Neural cell (in vitro differentiated cells): ENCODE data around the gene LZTS2. TPM values are rescaled to one million over a fixed set of nuclear protein-coding genes. Genes with fewer than 3 reads are reported as not detected.

Experiments used
- H2AFZ ChIP-seq: fragments of 200-600, 300-800 bp; sonication (generic), shearing (Covaris generic); 2 replicates; pipeline ENCODE4 v1.6.0; 2014; ENCODE audit warnings: low read depth, mild to moderate bottlenecking, antibody characterized with exemption, low read length, moderate library complexity
- H3F3A ChIP-seq: fragments of 200-600 bp; shearing (Covaris generic); 2 replicates; pipeline ENCODE4 v1.6.1; 2016; ENCODE audit warnings: mild to moderate bottlenecking, moderate library complexity, mixed read lengths, antibody characterized with exemption, low read length; ENCODE audit not compliant: insufficient read depth, poor library complexity, severe bottlenecking
- H3K27ac ChIP-seq: fragments of 200-600, 300-800 bp; sonication (generic), shearing (Covaris generic); 2 replicates; pipeline ENCODE4 v1.5.1; 2014; ENCODE audit warnings: mild to moderate bottlenecking, low read length, moderate library complexity
- H3K27me3 ChIP-seq: fragments of 300-800, 200-600 bp; sonication (generic), shearing (Covaris generic); 2 replicates; pipeline ENCODE4 v1.6.0; 2014; ENCODE audit warnings: mild to moderate bottlenecking, low read depth, low read length, moderate library complexity; ENCODE audit not compliant: insufficient read depth
- H3K36me3 ChIP-seq: fragments of 300-800, 200-600 bp; sonication (generic), shearing (Covaris generic); 2 replicates; pipeline ENCODE4 v1.5.1; 2014; ENCODE audit warnings: mild to moderate bottlenecking, antibody characterized with exemption, low read length, moderate library complexity; ENCODE audit not compliant: insufficient read depth
- H3K4me2 ChIP-seq: fragments of 300-800, 200-600 bp; sonication (generic), shearing (Covaris generic); 2 replicates; pipeline ENCODE4 v1.6.0; 2014; ENCODE audit warnings: mild to moderate bottlenecking, low read length
- H3K4me3 ChIP-seq: fragments of 300-800, 200-600 bp; sonication (generic), shearing (Covaris generic); 2 replicates; pipeline ENCODE4 v1.5.1; 2014; ENCODE audit warnings: mild to moderate bottlenecking, low read length, moderate library complexity
- H3K79me2 ChIP-seq: fragments of 200-600 bp; shearing (Covaris generic); replicated peaks from 2 replicates; pipeline ENCODE4 v1.6.0; 2014; ENCODE audit warnings: mild to moderate bottlenecking, low read length, moderate library complexity; ENCODE audit not compliant: insufficient read depth
- H3K9ac ChIP-seq: fragments of 300-800, 200-600 bp; sonication (generic), shearing (Covaris generic); 2 replicates; pipeline ENCODE4 v1.6.1; 2016; ENCODE audit warnings: mild to moderate bottlenecking, low read length, mixed read lengths
- H3K9me2 ChIP-seq: fragments of 200-600 bp; shearing (Covaris generic); 2 replicates; pipeline ENCODE4 v1.6.1; 2016; ENCODE audit warnings: mild to moderate bottlenecking, low read length, mixed read lengths; ENCODE audit not compliant: insufficient read depth
- H3K9me3 ChIP-seq: fragments of 200-600, 300-800 bp; sonication (generic), shearing (Covaris generic); 2 replicates; pipeline ENCODE4 v1.6.1; 2016; ENCODE audit warnings: mild to moderate bottlenecking, mixed run types, low read length, moderate library complexity, mixed read lengths
- H4K20me1 ChIP-seq: fragments of 200-600 bp; shearing (Covaris generic); 2 replicates; pipeline ENCODE4 v1.6.1; 2016; ENCODE audit warnings: mild to moderate bottlenecking, mixed run types; ENCODE audit not compliant: insufficient read depth
- CTCF ChIP-seq: fragments of 450-650 bp; IDR thresholded peaks from 2 replicates; pipeline ENCODE4 v1.5.1; 2014; ENCODE audit warnings: antibody characterized with exemption, mild to moderate bottlenecking, moderate library complexity; ENCODE audit not compliant: poor library complexity, severe bottlenecking
- EP300 ChIP-seq: fragments of 450-650 bp; conservative IDR thresholded peaks from 2 replicates; pipeline ENCODE4 v1.6.1; 2014; ENCODE audit warnings: antibody characterized with exemption, mild to moderate bottlenecking, moderate library complexity; ENCODE audit not compliant: poor library complexity, severe bottlenecking
- EZH2 ChIP-seq: fragments of 200-600, 300-800 bp; shearing (Covaris generic), sonication (generic); IDR thresholded peaks from 2 replicates; pipeline ENCODE4 v1.6.1; 2014; ENCODE audit warnings: antibody characterized with exemption, low read length, borderline replicate concordance, mild to moderate bottlenecking; ENCODE audit not compliant: insufficient read depth, poor library complexity, severe bottlenecking
- MXI1 ChIP-seq: fragments of 450-650 bp; conservative IDR thresholded peaks from 2 replicates; pipeline ENCODE4 v1.6.1; 2014; ENCODE audit warnings: antibody characterized with exemption, mild to moderate bottlenecking; ENCODE audit not compliant: poor library complexity, severe bottlenecking
- POLR2AphosphoS5 ChIP-seq: IDR thresholded peaks from 2 replicates; pipeline ENCODE4 v1.6.1; 2012
- RAD21 ChIP-seq: fragments of 450-650 bp; conservative IDR thresholded peaks from 2 replicates; pipeline ENCODE4 v1.6.1; 2014; ENCODE audit warnings: antibody characterized with exemption, mild to moderate bottlenecking, moderate library complexity
- REST ChIP-seq: IDR thresholded peaks from 2 replicates; pipeline ENCODE4 v1.6.1; 2012; ENCODE audit warnings: borderline replicate concordance
- SMC3 ChIP-seq: fragments of 450-650 bp; conservative IDR thresholded peaks from 2 replicates; pipeline ENCODE4 v1.6.1; 2014; ENCODE audit warnings: antibody characterized with exemption, mild to moderate bottlenecking, moderate library complexity; ENCODE audit not compliant: poor library complexity
- TAF1 ChIP-seq: IDR thresholded peaks from 2 replicates; pipeline ENCODE4 v1.6.1; 2012; ENCODE audit warnings: low read depth
- polyA plus RNA-seq: library from polyadenylated mRNA; depleted of rRNA; stranded (reverse); fragments of >200 nt; gene quantifications from 2 replicates; pipeline ENCODE4 v1.2.3, GENCODE V29; 2014

The LZTS2 gene
- polyA plus RNA-seq, 1 donor from 2014 or later: 40.1 TPM

- H3K27me3 ChIP-seq: peaks cover 43% of the 10 kb centered on the region
- no peaks in the 10 kb centered on the region for H3K9me3 ChIP-seq
- H3K9ac ChIP-seq: no peak overlapping the region
- no peak overlapping the region for H2AFZ ChIP-seq
- no peaks in the 10 kb centered on the region for H4K20me1 ChIP-seq
- H3K36me3 ChIP-seq: no peaks in the 10 kb centered on the region
- no peaks in the 10 kb centered on the region for H3F3A ChIP-seq
- H3K27ac ChIP-seq: no peak overlapping the region
- no peaks in the 10 kb centered on the region for H3K79me2 ChIP-seq
- H3K9me2 ChIP-seq: no peaks in the 10 kb centered on the region
- no peak overlapping the region for H3K4me2 ChIP-seq
- H3K4me3 ChIP-seq: no peak overlapping the region
- no peak for TF ChIP-seq MXI1
- TF ChIP-seq EZH2: no peak
Observed at GRCh38 chr10:101021239-101021638, 21.6 kb downstream of the LZTS2 start.

GRCh38 chr10:101021692-101022251 lies 22.2 kb downstream of the LZTS2 start:
- TF ChIP-seq SMC3 (no peak), TAF1 (no peak), RAD21 (no peak), MXI1 (no peak)
- no peaks in the 10 kb centered on the region for H4K20me1 ChIP-seq
- no peaks in the 10 kb centered on the region for H3K79me2 ChIP-seq
- no peaks in the 10 kb centered on the region for H3K36me3 ChIP-seq
- H2AFZ ChIP-seq: no peak overlapping the region
- H3F3A ChIP-seq: no peaks in the 10 kb centered on the region
- no peak overlapping the region for H3K4me2 ChIP-seq
- H3K9me3 ChIP-seq: no peaks in the 10 kb centered on the region
- H3K27me3 ChIP-seq: peaks cover 37% of the 10 kb centered on the region
- no peak overlapping the region for H3K4me3 ChIP-seq
- no peaks in the 10 kb centered on the region for H3K9me2 ChIP-seq
- H3K9ac ChIP-seq: no peak overlapping the region
- H3K27ac ChIP-seq: no peak overlapping the region

GRCh38 chr10:101022967-101023705 lies 23.5 kb downstream of the LZTS2 start:
- H3K4me3 ChIP-seq: no peak overlapping the region
- no peak overlapping the region for H3K9ac ChIP-seq
- H3F3A ChIP-seq: no peaks in the 10 kb centered on the region
- H2AFZ ChIP-seq: no peak overlapping the region
- H3K9me2 ChIP-seq: no peaks in the 10 kb centered on the region
- H3K36me3 ChIP-seq: no peaks in the 10 kb centered on the region
- no peak overlapping the region for H3K4me2 ChIP-seq
- peaks cover 31% of the 10 kb centered on the region for H3K27me3 ChIP-seq
- H3K9me3 ChIP-seq: no peaks in the 10 kb centered on the region
- no peaks in the 10 kb centered on the region for H4K20me1 ChIP-seq
- no peak overlapping the region for H3K27ac ChIP-seq
- TF ChIP-seq EP300: no peak
- TF ChIP-seq MXI1: no peak
- TF ChIP-seq EZH2: no peak
- TF ChIP-seq CTCF: no peak
- TF ChIP-seq TAF1: no peak
- no peak for TF ChIP-seq RAD21
- TF ChIP-seq SMC3: no peak
- TF ChIP-seq POLR2AphosphoS5: no peak
- TF ChIP-seq REST: no peak
- no peaks in the 10 kb centered on the region for H3K79me2 ChIP-seq
